G401.6 (cell line): ENCODE measurements around the gene HDAC2.

Experiments used
- FAIRE-seq: peaks from 2 replicates; lab custom pipeline; 2012; peaks lifted over from hg19 to GRCh38; lab: Jason Lieb, UNC

HDAC2 gene

GRCh38 chr6:113909224-113909856 lies 61.6 kb downstream of the HDAC2 start:
- peak; percentile 85 for FAIRE-seq

- no peak for FAIRE-seq
Measured at GRCh38 chr6:113908801-113909200, 62.1 kb downstream of the HDAC2 start.

- no peak for FAIRE-seq
Measured at GRCh38 chr6:113907102-113907815, 63.7 kb downstream of the HDAC2 start.

- FAIRE-seq, result no peak
Measured at GRCh38 chr6:113903666-113904330, 67.2 kb downstream of the HDAC2 start.

GRCh38 chr6:113901482-113901881 lies 69.5 kb downstream of the HDAC2 start:
- FAIRE-seq, result no peak

- no peak for FAIRE-seq
Measured at GRCh38 chr6:113894712-113895674, 76.0 kb downstream of the HDAC2 start.

- no peak for FAIRE-seq
Measured at GRCh38 chr6:113893866-113894265, 77.1 kb downstream of the HDAC2 start.

GRCh38 chr6:113893451-113893850 lies 77.5 kb downstream of the HDAC2 start:
- no peak for FAIRE-seq

- FAIRE-seq, result no peak
Measured at GRCh38 chr6:113888956-113889630, 81.9 kb downstream of the HDAC2 start.

GRCh38 chr6:113888493-113888892 lies 82.5 kb downstream of the HDAC2 start:
- no peak for FAIRE-seq

GRCh38 chr6:113886512-113886911 lies 84.4 kb downstream of the HDAC2 start:
- no peak for FAIRE-seq

GRCh38 chr6:113884011-113884410 lies 86.9 kb downstream of the HDAC2 start:
- FAIRE-seq, result no peak
